Activated T-cell treated with anti-CD3 and anti-CD28 coated beads, Interleukin-2, amount 50 U/mL, for 48 hours (primary cell): ENCODE measurements around the gene CISH.
A peak's percentile ranks its signal among the peaks of the same experiment; 100 is the strongest.

Experiments used
- DNase-seq, 2 experiments: peaks; one replicate each; pipeline ENCODE4 v3.0.0-alpha.2; 2020

The CISH gene

GRCh38 chr3:50612234-50612882 is 784 bp upstream of the CISH start:
- no peak for DNase-seq

GRCh38 chr3:50610992-50611463 is 546 bp downstream of the CISH start:
- DNase-seq = peak in 1 of 2 experiments; percentile 64

- DNase-seq = peak; percentile 72 to 75
Observed at GRCh38 chr3:50610181-50610971, 1.2 kb downstream of the CISH start.

- peak in 1 of 2 experiments; percentile 61 for DNase-seq
Observed at GRCh38 chr3:50609763-50610085, 1.9 kb downstream of the CISH start.

GRCh38 chr3:50609071-50609762 is 2.4 kb downstream of the CISH start:
- peak; percentile 58 to 63 for DNase-seq

GRCh38 chr3:50608278-50608677 is 3.3 kb downstream of the CISH start:
- DNase-seq = peak; percentile 64 to 69

- DNase-seq = peak; percentile 67 to 70
Observed at GRCh38 chr3:50607271-50608091, 4.1 kb downstream of the CISH start.

- peak; percentile 59 to 68 for DNase-seq
Observed at GRCh38 chr3:50606596-50606995, 5.0 kb downstream of the CISH start.

GRCh38 chr3:50605901-50606326 is 5.7 kb downstream of the CISH start:
- peak; percentile 68 to 69 for DNase-seq

GRCh38 chr3:50604628-50605588 is 6.7 kb downstream of the CISH start:
- DNase-seq = peak; percentile 65 to 72

- DNase-seq = peak in 1 of 2 experiments; percentile 64
Observed at GRCh38 chr3:50604110-50604621, 7.4 kb downstream of the CISH start.

- DNase-seq = peak; percentile 70 to 72
Observed at GRCh38 chr3:50603261-50604109, 8.1 kb downstream of the CISH start.

GRCh38 chr3:50602595-50603191 is 8.9 kb downstream of the CISH start:
- no peak for DNase-seq

- DNase-seq = peak; percentile 94 to 96
Observed at GRCh38 chr3:50600841-50601591, 10.6 kb downstream of the CISH start.

GRCh38 chr3:50600141-50600753 is 11.3 kb downstream of the CISH start:
- peak; percentile 70 to 73 for DNase-seq

GRCh38 chr3:50599716-50600118 is 11.9 kb downstream of the CISH start:
- DNase-seq = peak in 1 of 2 experiments; percentile 58

GRCh38 chr3:50599115-50599715 is 12.4 kb downstream of the CISH start:
- peak in 1 of 2 experiments; percentile 50 for DNase-seq

GRCh38 chr3:50594253-50594785 is 17.3 kb downstream of the CISH start:
- DNase-seq = peak; percentile 38 to 41
